Parietal lobe (tissue), 2 donors: ENCODE results near the gene ELOF1. TPM values are rescaled to one million over a fixed set of nuclear protein-coding genes. Genes with fewer than 3 reads are reported as not detected.

Source experiments
- small RNA-seq: library from RNA; depleted of rRNA; stranded (forward); fragments of <200 nt; gene quantifications from one replicate; pipeline ENCODE3, GENCODE V24; 2014; ENCODE audit warnings: low replicate concordance
- total RNA-seq: library from RNA; depleted of rRNA; stranded (reverse); fragments of >200 nt; gene quantifications from one replicate; pipeline ENCODE4 v1.2.3, GENCODE V29; 2014

ELOF1 gene
- 20.0 TPM for total RNA-seq

DNA sequence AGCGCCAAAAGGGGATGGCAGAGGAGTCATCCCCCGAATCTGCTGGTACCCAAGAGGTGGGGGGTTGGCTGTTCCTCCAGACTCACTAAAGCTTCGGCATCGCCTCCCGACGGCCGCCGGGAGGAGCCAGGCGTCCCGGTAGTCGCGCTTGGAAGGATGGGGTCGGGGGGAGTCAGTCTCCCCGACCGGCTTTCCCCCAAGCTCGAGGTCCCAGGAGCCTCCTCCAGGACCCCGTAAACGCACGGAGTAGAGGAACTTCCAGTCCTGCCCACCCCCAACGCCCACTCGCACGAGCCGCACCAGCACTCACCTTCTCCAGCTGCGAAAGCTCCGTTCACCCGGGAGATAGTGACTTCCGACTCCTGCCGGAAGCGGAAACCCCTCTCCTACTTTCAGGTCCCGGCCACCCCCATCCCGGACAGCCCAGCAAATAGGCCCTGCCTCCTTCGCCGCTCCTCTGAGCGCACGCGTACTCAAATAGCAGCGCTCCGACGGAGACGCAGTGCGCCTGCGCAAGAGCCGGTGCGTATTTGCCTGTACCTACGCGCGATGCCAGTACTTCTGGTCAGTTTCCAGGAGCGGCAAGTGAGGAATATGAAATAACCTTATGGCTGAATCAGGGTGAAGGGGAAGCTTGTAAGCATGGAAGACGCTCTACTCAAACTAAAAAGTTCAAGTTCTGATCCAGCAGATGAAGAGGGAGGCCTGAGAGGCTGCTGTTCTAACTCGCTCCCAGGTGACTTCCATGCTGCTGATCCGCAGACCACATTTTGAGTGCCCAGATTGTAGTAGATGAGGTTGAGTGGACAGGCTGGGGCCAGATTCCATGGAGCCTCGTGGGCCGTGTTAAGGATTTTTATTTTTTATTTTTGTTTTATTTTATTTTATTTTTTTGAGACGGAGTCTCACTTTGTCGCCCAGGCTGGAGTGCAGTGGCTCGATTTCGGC lies at the start of gene ELOF1:
ELOF1 (minus strand) TSS at position 350 of the 948 bp plus-strand sequence. CDS start 4,883 bp downstream, outside the sequence.

DNA sequence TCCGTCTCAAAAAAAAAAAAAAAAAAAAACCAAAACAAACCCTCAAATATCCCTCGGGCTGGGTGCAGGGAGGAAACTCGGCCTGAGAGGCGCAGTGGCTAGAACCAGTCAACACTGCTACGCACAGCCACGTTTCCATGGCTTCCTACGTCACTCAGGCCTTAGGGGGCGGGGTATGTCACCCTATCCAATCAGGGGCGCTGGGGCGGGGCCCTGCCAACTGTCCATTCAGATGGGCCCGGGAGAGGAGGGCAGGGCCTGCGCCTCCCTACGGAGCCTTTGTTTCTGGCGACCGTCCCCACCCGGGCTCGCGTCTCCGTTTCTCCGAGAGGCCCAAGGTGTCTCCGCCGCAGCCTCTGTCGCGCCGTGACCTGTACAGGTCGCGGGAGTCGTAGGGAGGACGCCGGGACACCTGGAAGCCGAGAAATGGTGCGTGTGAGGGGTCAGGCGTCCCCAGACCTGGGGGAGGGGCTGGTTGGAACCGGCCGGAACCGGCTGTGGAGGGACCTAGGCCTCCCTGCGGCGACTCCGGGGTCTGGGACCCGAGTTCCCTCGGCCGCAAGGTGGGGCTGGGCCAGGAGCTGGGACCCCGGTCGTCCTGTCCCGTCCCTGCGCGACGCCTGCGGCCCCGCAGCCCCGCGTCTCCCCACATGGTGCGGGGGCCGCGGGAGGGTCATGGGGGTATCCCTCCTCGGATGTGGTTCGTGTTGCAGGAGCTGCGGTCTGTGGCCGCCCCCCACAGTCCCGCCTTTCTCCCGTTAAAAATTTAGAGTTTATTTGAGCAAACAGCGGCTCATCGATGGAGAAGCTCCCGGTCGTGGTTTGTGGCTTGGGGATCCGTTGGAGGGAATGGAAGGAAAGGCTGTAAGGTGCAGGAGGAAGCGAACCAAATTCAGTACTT lies 38.4 kb upstream of the ELOF1 start, which contains the start of gene ZNF627:
ZNF627 (plus strand) TSS at position 282 of the 901 bp plus-strand sequence; CDS start at position 427, 145 bp downstream.

DNA sequence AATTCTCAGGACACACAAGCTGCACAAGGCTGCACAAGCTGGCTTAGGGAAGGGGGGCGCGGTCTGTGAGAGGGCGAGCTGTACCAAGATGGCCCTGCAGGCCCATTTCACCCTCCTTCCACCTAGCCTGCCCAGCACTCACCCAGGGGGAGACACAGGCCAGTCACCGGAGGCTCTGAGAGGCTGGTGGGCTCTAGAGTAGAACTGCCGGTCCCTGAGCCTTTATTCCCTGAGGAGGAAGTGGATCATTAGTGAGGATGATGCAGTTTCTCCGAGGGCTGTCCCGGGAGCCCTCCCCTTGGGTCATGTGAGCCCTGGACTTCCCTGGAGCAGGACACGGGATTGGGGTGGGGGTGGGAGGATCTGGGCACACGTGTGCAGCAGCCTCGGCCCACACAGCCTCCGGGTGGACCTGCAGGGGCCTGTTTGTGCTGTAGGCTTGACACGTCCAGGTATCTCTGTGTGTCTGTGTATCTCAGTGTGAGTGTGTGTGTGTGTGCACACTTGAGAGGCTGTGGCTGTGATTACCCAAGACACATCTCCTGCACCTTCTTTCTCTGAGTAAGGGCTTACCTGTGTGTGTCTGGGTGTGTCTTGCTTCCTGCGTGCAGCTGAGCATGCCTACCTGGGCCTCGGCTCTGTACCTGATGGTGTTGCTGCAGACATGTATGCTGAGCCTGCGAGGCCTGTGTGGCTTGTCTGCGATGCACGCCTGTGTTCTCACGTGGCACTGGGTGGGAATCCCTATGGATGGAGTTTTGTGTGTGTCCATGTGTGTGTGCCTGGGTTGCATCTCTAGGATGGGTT lies 18.6 kb upstream of the ELOF1 start, which contains the start of gene ACP5:
ACP5 (minus strand) TSS at position 195 of the 807 bp plus-strand sequence. CDS start 328 bp downstream, outside the sequence.

GRCh38 chr19:11538232-11539036 lies 20.6 kb downstream of the ELOF1 start, which contains the start of gene CNN1:
Gene CNN1 (plus strand): TSS chr19:11538851. CDS start chr19:11538928, 77 bp downstream.

DNA sequence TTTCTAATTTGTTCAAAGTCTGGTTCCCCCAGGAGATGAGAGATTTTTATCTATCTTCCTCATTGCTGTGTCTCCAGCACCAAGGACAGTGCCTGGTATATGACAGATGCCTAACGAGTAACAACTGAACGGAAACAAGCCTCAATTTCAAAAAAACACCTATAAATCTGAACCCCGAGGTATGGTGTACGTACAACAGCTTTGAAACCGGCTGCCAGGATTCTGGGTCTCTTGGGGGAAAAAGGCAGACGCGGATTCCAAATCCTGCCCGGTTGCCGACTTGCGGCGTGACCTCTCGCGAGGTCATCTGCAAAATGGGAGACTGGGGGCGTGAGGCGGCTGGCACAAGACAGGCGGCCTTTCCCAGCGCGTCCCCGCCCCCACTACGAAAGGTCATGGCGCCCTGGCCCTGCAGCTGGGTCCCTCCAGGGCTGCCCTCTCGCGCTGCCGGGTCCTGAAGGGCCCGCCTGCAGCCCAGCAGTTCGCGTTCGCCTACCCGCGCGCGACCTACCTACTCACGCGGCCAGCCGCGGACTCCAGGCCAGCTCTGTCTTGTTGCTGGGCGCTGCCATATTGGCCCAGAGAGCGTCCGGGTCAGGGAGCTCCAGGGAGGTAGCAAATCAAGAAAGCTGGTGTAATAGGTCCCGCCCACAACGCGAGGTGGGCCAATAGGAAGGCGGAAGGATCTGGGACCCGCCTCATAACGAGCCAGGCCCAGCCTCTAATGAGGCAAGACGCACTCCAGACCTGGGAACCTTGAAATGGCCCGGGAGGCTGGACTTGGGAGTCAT lies 30.3 kb downstream of the ELOF1 start, which contains the start of gene ECSIT:
ECSIT (minus strand) TSS at position 584 of the 791 bp plus-strand sequence. CDS start 9,964 bp downstream, outside the sequence.

DNA sequence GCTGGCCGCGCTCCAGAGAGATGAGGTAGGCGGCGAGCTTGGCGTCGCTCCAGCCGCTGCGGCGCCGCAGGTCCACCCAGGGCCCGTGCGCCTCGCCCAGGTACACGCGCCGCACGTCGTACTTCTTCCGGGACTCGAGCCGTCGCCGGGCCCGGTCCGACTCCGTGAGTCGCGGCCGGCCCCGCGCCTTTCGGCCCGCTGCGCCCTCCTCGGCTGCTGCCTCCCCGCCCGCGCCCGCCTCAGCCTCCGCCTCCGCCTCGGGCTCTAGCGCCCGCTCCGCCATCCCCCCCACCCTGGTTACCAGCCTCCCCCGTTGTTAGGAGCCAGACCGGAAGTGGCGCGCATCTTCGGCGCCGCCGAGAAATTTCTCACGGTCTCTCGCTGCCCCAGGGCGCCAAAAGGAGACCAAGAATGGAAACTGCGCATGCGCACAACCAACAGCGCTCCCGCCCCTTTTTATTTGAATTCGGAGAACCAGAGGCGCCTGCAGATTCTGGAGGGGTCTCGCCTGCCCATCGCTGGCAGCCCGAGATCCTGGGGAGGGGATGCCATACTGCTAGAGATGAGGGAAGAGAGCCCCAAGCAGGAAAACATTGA lies 53.4 kb downstream of the ELOF1 start, which contains the start of gene ZNF653:
ZNF653 (minus strand) TSS at position 336 of the 597 bp plus-strand sequence; CDS start at position 283, 53 bp downstream.

Small RNA genes within 50 kb of the gene (small RNA-seq; reads per million reads assigned to genes)
- not detected for gene RN7SL833P

Other genes starting within 250 kb of the ELOF1 start
- gene RAB3D, start 219.6 kb downstream of the ELOF1 start, total RNA-seq, result 18.2 TPM
- 23.5 TPM for gene TMEM205, start 213.0 kb downstream of the ELOF1 start, total RNA-seq
- gene CCDC159, start 212.7 kb downstream of the ELOF1 start, total RNA-seq, result 6.3 TPM
- 48.5 TPM for gene PLPPR2, start 203.8 kb downstream of the ELOF1 start, total RNA-seq
- gene SWSAP1, start 184.6 kb downstream of the ELOF1 start, total RNA-seq, result 0.94 TPM
- 5.0 TPM for gene EPOR, start 174.9 kb downstream of the ELOF1 start, total RNA-seq
- not detected for gene RGL3, start 139.9 kb downstream of the ELOF1 start, total RNA-seq
- gene ODAD3, start 124.1 kb downstream of the ELOF1 start, total RNA-seq, result 0.63 TPM
- 88.0 TPM for gene PRKCSH, start 123.6 kb downstream of the ELOF1 start, total RNA-seq
- gene ELAVL3, start 78.2 kb downstream of the ELOF1 start, total RNA-seq, result 198 TPM
- 17.8 TPM for gene ZNF653, start 53.4 kb downstream of the ELOF1 start, total RNA-seq
- gene ECSIT, start 30.1 kb downstream of the ELOF1 start, total RNA-seq, result 31.9 TPM
- not detected for gene CNN1, start 20.4 kb downstream of the ELOF1 start, total RNA-seq
- gene ACP5, start 18.4 kb upstream of the ELOF1 start, total RNA-seq, result not detected
- gene ZNF627, start 38.3 kb upstream of the ELOF1 start, total RNA-seq, result 64.2 TPM
- 15.7 TPM for gene ZNF823, start 179.7 kb upstream of the ELOF1 start, total RNA-seq
- 48.8 TPM for gene ZNF441, start 207.8 kb upstream of the ELOF1 start, total RNA-seq
- 18.5 TPM for gene ZNF491, start 239.3 kb upstream of the ELOF1 start, total RNA-seq